HepG2 (cell line): ENCODE results near the gene INO80. TPM values are rescaled to one million over a fixed set of nuclear protein-coding genes. Genes with fewer than 3 reads are reported as not detected.

Experiments
- ATAC-seq: fragments of 200-7000 bp; cut with Tn5 transposase; 3 replicates; pipeline ENCODE4 v1.9.1; 2020; ENCODE audit warnings: mild to moderate bottlenecking, moderate library complexity
- BruUV-seq: library from RNA; stranded (reverse); fragments of 400-500 nt; replicated peaks from 2 replicates; lab custom pipeline; 2021; lab: Mats Ljungman, UMichigan
- CTCF ChIA-PET: fragments of 300-600 bp; formaldehyde crosslinking; extraction: SDS; loops from one replicate; lab custom pipeline; 2021; ENCODE audit warnings: low total read pairs, inconsistent platforms, low intra/inter-chr PET ratio; lab: Yijun Ruan, JAX
- POLR2A ChIA-PET: fragments of 350-600 bp; sonication (Branson Sonifier 250); formaldehyde crosslinking; loops from one replicate; lab custom pipeline; 2020; ENCODE audit warnings: antibody characterized with exemption, inconsistent platforms; lab: Yijun Ruan, JAX
- DNase-seq: peaks from one replicate; pipeline ENCODE4 v3.0.0-alpha.2; 2015; ENCODE audit warnings: low spot score
- FAIRE-seq: peaks from 3 replicates; lab custom pipeline; 2011; peaks lifted over from hg19 to GRCh38; lab: Jason Lieb, UNC
- H2AFZ ChIP-seq: one replicate; pipeline ENCODE4 v1.6.1; 2011; ENCODE audit warnings: low read length, inconsistent platforms
- H3K27ac ChIP-seq: fragments of 300-600 bp; 3 replicates; pipeline ENCODE4 v1.8.0; 2011; ENCODE audit warnings: mixed run types, mild to moderate bottlenecking, mixed read lengths, low read length, inconsistent platforms; ENCODE audit not compliant: insufficient read depth; ENCODE audit errors: extremely low read length
- H3K27me3 ChIP-seq, 2 experiments: fragments of 200-600 bp in 1 of 2; 2 replicates in 1 of 2; 3 replicates in 1 of 2; pipeline versions ENCODE4 v1.6.0 to v1.8.0; 2011; ENCODE audit warnings: low read length in 2 of 2, mild to moderate bottlenecking in 2 of 2, moderate library complexity in 2 of 2, inconsistent platforms in 1 of 2; ENCODE audit not compliant: insufficient read depth in 2 of 2, control insufficient read depth in 1 of 2
- H3K36me3 ChIP-seq, 2 experiments: fragments of 200-600 bp in 1 of 2; replicated peaks in 1 of 2; 2 replicates in 1 of 2; 3 replicates in 1 of 2; pipeline versions ENCODE4 v1.5.1 to v1.8.0; 2011; ENCODE audit warnings: low read length in 2 of 2, inconsistent platforms in 1 of 2; ENCODE audit not compliant: insufficient read depth in 2 of 2, control insufficient read depth in 1 of 2
- H3K4me1 ChIP-seq: 2 replicates; pipeline ENCODE4 v1.5.1; 2012; ENCODE audit warnings: low read length, inconsistent platforms; ENCODE audit not compliant: insufficient read depth
- H3K4me2 ChIP-seq: 2 replicates; pipeline ENCODE4 v1.6.0; 2011; ENCODE audit warnings: low read depth, low read length, inconsistent platforms
- H3K4me3 ChIP-seq, 3 experiments: fragments of 200-600 bp in 1 of 3; sonication (generic), shearing (Covaris generic) in 1 of 3; replicated peaks in 1 of 3; 2 replicates each; pipeline ENCODE4 v1.5.1; 2011 to 2016; ENCODE audit warnings: low read length in 3 of 3, inconsistent platforms in 2 of 3, low read depth in 2 of 3, mild to moderate bottlenecking in 2 of 3, control low read depth in 1 of 3, mixed read lengths in 1 of 3; ENCODE audit not compliant: insufficient read depth in 1 of 3
- H3K79me2 ChIP-seq: one replicate; pipeline ENCODE4 v1.6.1; 2011; ENCODE audit warnings: low read length, inconsistent platforms; ENCODE audit not compliant: insufficient read depth
- H3K9ac ChIP-seq: 2 replicates; pipeline ENCODE4 v1.6.0; 2011; ENCODE audit warnings: mild to moderate bottlenecking, low read depth, low read length, inconsistent platforms; ENCODE audit not compliant: insufficient read depth
- H3K9me3 ChIP-seq: 2 replicates; pipeline ENCODE4 v1.5.1; 2012; ENCODE audit warnings: mild to moderate bottlenecking, low read length
- H4K20me1 ChIP-seq: 2 replicates; pipeline ENCODE4 v1.6.0; 2011; ENCODE audit warnings: inconsistent platforms, mild to moderate bottlenecking, low read length, moderate library complexity; ENCODE audit not compliant: insufficient read depth
- CAMTA2 ChIP-seq: sonication (generic); formaldehyde crosslinking; IDR thresholded peaks from 2 replicates; pipeline ENCODE4 v1.4.0; 2020; ENCODE audit warnings: mild to moderate bottlenecking, missing genetic modification reagents, borderline replicate concordance
- ELF1 ChIP-seq: sonication (generic); formaldehyde crosslinking; IDR thresholded peaks from 2 replicates; pipeline ENCODE4 v1.4.0; 2020; ENCODE audit warnings: missing genetic modification reagents
- FOXJ3 ChIP-seq: sonication (generic); formaldehyde crosslinking; IDR thresholded peaks from 2 replicates; pipeline ENCODE4 v1.4.0; 2020; ENCODE audit warnings: missing genetic modification reagents, mild to moderate bottlenecking, borderline replicate concordance
- HOXA3 ChIP-seq: sonication (generic); formaldehyde crosslinking; IDR thresholded peaks from 2 replicates; pipeline ENCODE4 v1.5.0; 2020; ENCODE audit warnings: missing genetic modification reagents
- POLR2A ChIP-seq, 2 experiments: IDR thresholded peaks; 2 replicates each; pipeline ENCODE4 v1.6.1; 2011; ENCODE audit warnings: low read depth in 2 of 2, low read length in 2 of 2, mild to moderate bottlenecking in 1 of 2, moderate library complexity in 1 of 2; ENCODE audit not compliant: insufficient read depth in 1 of 2
- SALL2 ChIP-seq: sonication (generic); formaldehyde crosslinking; IDR thresholded peaks from 2 replicates; pipeline ENCODE4 v1.8.1; 2023; ENCODE audit warnings: mild to moderate bottlenecking, missing genetic modification reagents, inconsistent platforms
- STAG1 ChIP-seq: sonication (generic); formaldehyde crosslinking; IDR thresholded peaks from 2 replicates; pipeline ENCODE4 v1.4.0; 2020; ENCODE audit warnings: missing genetic modification reagents
- ZBTB38 ChIP-seq: sonication (generic); formaldehyde crosslinking; IDR thresholded peaks from 2 replicates; pipeline ENCODE4 v1.5.1; 2020; ENCODE audit warnings: mild to moderate bottlenecking, missing genetic modification reagents
- ZFP1 ChIP-seq: IDR thresholded peaks from 2 replicates; pipeline ENCODE4 v1.6.1; 2016
- ZFP37 ChIP-seq: sonication (generic); formaldehyde crosslinking; IDR thresholded peaks from 2 replicates; pipeline ENCODE4 v1.4.0; 2020; ENCODE audit warnings: missing genetic modification reagents, borderline replicate concordance
- ZNF232 ChIP-seq: sonication (generic); formaldehyde crosslinking; IDR thresholded peaks from 2 replicates; pipeline ENCODE4 v1.4.0; 2020; ENCODE audit warnings: missing genetic modification reagents, borderline replicate concordance
- ZNF329 ChIP-seq: sonication (generic); formaldehyde crosslinking; IDR thresholded peaks from 2 replicates; pipeline ENCODE4 v1.9.0; 2021; ENCODE audit warnings: low read depth, mild to moderate bottlenecking, missing genetic modification reagents
- ZNF430 ChIP-seq: sonication (generic); formaldehyde crosslinking; IDR thresholded peaks from 2 replicates; pipeline ENCODE4 v1.9.0; 2021; ENCODE audit warnings: mild to moderate bottlenecking, missing genetic modification reagents
- ZNF44 ChIP-seq: sonication (generic); formaldehyde crosslinking; IDR thresholded peaks from 2 replicates; pipeline ENCODE4 v1.5.1; 2020; ENCODE audit warnings: mild to moderate bottlenecking, missing genetic modification reagents
- ZNF562 ChIP-seq: sonication (generic); formaldehyde crosslinking; IDR thresholded peaks from 2 replicates; pipeline ENCODE4 v1.8.0; 2022; ENCODE audit warnings: missing genetic modification reagents, borderline replicate concordance
- ZNF616 ChIP-seq: sonication (generic); formaldehyde crosslinking; IDR thresholded peaks from 2 replicates; pipeline ENCODE4 v1.5.0; 2020; ENCODE audit warnings: low read depth, mild to moderate bottlenecking, missing genetic modification reagents
- ZNF629 ChIP-seq: sonication (generic); formaldehyde crosslinking; conservative IDR thresholded peaks from 2 replicates; pipeline ENCODE4 v1.5.0; 2020; ENCODE audit warnings: missing genetic modification reagents
- WGBS: methylation state at CpG from one replicate; pipeline ENCODE4 v1.1.6; 2017; ENCODE audit warnings: low lambda C conversion rate; 5-methylcytosine and 5-hydroxymethylcytosine counted together
- in situ Hi-C: cut with HindIII; loops from 2 replicates; pipeline ENCODE4 v1.10.0; 2017; ENCODE audit warnings: low pct_unique_long_range_greater_than_20kb; ENCODE audit not compliant: extremely low pct_ligation_motif_present
- intact Hi-C: fragments of 100-400 bp; cut with micrococcal nuclease; formaldehyde crosslinking; loops from one replicate; pipeline ENCODE4 v1.10.0; 2022; ENCODE audit not compliant: unreplicated experiment
- polyA plus RNA-seq, 8 experiments: library from polyadenylated mRNA; depleted of rRNA in 3 of 8; stranded (reverse) in 7 of 8; unstranded in 1 of 8; fragments of >200 nt; fragmentation: Illumina TruSeq in 4 of 8; extraction: Trizol in 4 of 8; gene quantifications; 2 replicates each; pipeline versions ENCODE4 v1.2.1 to v1.2.3, GENCODE V29; 2011 to 2016; ENCODE audit warnings: low read depth in 4 of 8, missing spikeins in 1 of 8, mixed read lengths in 1 of 8; ENCODE audit not compliant: insufficient read depth in 1 of 8
- total RNA-seq, 5 experiments: library from RNA; depleted of rRNA; stranded (reverse); fragments of >200 nt; fragmentation: Illumina TruSeq; extraction: Trizol; gene quantifications; 2 replicates each; pipeline ENCODE4 v1.2.3, GENCODE V29; 2016; ENCODE audit warnings: low read depth in 1 of 5
- TF ChIP-seq, protein P1 (sequence below): sonication (generic); formaldehyde crosslinking; IDR thresholded peaks from 2 replicates; pipeline ENCODE4 v1.4.0; 2020; ENCODE audit warnings: missing genetic modification reagents, borderline replicate concordance
- TF ChIP-seq, protein P2 (sequence below): sonication (generic); formaldehyde crosslinking; IDR thresholded peaks from 2 replicates; pipeline ENCODE4 v1.4.0; 2020; ENCODE audit warnings: low read depth, mild to moderate bottlenecking, missing genetic modification reagents

INO80 gene
- total and polyA plus RNA-seq, 2 of the 13 experiments (the other 11 are each of a cell fraction or from before 2014, with no cell fraction given), result 3.6 to 14.8 TPM

DNA sequence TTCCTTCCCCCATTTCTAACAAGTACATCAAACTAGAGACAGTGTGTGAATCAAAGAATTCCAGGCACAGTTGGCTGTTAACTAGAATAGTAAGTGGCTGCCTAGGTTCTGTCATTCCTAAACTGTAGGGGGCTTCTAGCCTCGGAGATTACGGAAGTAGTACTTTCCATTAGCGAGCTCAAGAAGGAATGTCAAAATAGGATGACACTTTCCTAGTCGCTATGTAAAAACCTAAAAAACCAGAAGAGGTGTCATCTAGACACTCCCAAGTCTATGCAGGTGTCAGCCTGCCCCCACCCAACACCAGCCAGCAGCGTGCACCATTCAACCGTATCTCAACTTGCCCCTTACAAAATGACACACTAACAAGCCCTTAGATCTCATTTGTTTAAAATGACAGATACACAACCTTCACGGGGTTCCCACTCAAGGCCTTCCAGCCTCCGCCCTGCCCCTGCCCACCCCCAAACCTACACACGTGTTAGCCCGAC, 874 bp downstream of the INO80 start:
- ChIA-PET CTCF (interaction anchor here (1.7 kb wide), 1 partner anchor 70 kb away, joined by 4 read pairs; no protein-coding TSS in a partner anchor), POLR2A (interaction anchor here (0.6 to 1.5 kb wide), 4 partner anchors 9 to 200 kb away, joined by 3 to 30 read pairs (median 3); no protein-coding TSS in a partner anchor)
- Histone ChIP-seq H3K36me3 (peaks cover 2 to 13% of the 10 kb centered on the region in 2 experiments; a peak in 3 of 5 replicates), H3K79me2 (peaks cover 56% of the 10 kb centered on the region), H2AFZ (no peak overlapping the region), H3K9me3 (no peaks in the 10 kb centered on the region), H3K4me2 (peak overlapping the region; percentile 91), H3K9ac (peak overlapping the region; percentile 100), H3K4me1 (peaks cover 27% of the 10 kb centered on the region), H4K20me1 (no peaks in the 10 kb centered on the region), H3K27ac (peak overlapping the region; percentile 98), H3K4me3 (peak overlapping the region; percentile 89 to 100 (median 98)), H3K27me3 (no peaks in the 10 kb centered on the region; a peak in 1 of 5 replicates)
- BruUV-seq, result TSS peak; percentile 77
- 0% methylated on average over 6 of the region's 10 CpGs for WGBS
- peak; percentile 58 for DNase-seq
- in situ Hi-C loops (no loop called here), intact Hi-C loops (no loop called here)
- ATAC-seq, result peak; percentile 39
- no peak for FAIRE-seq
- TF ChIP-seq POLR2A (IDR thresholded peaks at IDR 0.05; ENCODE audit: insufficient read depth in 1 of 2, low read depth in 2 of 2, low read length in 2 of 2) (0 out of 4 replicates have a peak, but pooled peaks of 1 of the 2 experiments have one; percentile 2), ZNF329 (0 out of 2 replicates have a peak, but pooled peaks have one; percentile 42), ZNF562 (CRISPR knock-in tag) (no peak), ZNF616 (0 out of 2 replicates have a peak, but pooled peaks have one; percentile 2), ZNF430 (CRISPR knock-in tag) (no peak), STAG1 (0 out of 2 replicates have a peak, but pooled peaks have one; percentile 9), FOXJ3 (0 out of 2 replicates have a peak, but pooled peaks have one; percentile 34), ZFP37 (CRISPR knock-in tag) (peak; percentile 82; the same call in 1 of the 2 replicates), ZNF629 (CRISPR knock-in tag) (no peak), ZNF44 (CRISPR knock-in tag) (no peak), ZNF232 (CRISPR knock-in tag) (peak; percentile 21; the same call in 1 of the 2 replicates), HOXA3 (CRISPR knock-in tag) (0 out of 2 replicates have a peak, but pooled peaks have one; percentile 20), SALL2 (CRISPR knock-in tag) (peak; percentile 8; the same call in 1 of the 2 replicates), CAMTA2 (CRISPR knock-in tag) (0 out of 2 replicates have a peak, but pooled peaks have one; percentile 0), ZBTB38 (CRISPR knock-in tag) (no peak), ELF1 (CRISPR knock-in tag) (peak; percentile 64), ZFP1 (CRISPR knock-in tag) (no peak)
- TF ChIP-seq, protein P1, sequence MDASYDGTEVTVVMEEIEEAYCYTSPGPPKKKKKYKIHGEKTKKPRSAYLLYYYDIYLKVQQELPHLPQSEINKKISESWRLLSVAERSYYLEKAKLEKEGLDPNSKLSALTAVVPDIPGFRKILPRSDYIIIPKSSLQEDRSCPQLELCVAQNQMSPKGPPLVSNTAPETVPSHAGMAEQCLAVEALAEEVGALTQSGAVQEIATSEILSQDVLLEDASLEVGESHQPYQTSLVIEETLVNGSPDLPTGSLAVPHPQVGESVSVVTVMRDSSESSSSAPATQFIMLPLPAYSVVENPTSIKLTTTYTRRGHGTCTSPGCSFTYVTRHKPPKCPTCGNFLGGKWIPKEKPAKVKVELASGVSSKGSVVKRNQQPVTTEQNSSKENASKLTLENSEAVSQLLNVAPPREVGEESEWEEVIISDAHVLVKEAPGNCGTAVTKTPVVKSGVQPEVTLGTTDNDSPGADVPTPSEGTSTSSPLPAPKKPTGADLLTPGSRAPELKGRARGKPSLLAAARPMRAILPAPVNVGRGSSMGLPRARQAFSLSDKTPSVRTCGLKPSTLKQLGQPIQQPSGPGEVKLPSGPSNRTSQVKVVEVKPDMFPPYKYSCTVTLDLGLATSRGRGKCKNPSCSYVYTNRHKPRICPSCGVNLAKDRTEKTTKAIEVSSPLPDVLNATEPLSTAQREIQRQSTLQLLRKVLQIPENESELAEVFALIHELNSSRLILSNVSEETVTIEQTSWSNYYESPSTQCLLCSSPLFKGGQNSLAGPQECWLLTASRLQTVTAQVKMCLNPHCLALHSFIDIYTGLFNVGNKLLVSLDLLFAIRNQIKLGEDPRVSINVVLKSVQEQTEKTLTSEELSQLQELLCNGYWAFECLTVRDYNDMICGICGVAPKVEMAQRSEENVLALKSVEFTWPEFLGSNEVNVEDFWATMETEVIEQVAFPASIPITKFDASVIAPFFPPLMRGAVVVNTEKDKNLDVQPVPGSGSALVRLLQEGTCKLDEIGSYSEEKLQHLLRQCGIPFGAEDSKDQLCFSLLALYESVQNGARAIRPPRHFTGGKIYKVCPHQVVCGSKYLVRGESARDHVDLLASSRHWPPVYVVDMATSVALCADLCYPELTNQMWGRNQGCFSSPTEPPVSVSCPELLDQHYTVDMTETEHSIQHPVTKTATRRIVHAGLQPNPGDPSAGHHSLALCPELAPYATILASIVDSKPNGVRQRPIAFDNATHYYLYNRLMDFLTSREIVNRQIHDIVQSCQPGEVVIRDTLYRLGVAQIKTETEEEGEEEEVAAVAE, result no peak
- TF ChIP-seq, protein P2, sequence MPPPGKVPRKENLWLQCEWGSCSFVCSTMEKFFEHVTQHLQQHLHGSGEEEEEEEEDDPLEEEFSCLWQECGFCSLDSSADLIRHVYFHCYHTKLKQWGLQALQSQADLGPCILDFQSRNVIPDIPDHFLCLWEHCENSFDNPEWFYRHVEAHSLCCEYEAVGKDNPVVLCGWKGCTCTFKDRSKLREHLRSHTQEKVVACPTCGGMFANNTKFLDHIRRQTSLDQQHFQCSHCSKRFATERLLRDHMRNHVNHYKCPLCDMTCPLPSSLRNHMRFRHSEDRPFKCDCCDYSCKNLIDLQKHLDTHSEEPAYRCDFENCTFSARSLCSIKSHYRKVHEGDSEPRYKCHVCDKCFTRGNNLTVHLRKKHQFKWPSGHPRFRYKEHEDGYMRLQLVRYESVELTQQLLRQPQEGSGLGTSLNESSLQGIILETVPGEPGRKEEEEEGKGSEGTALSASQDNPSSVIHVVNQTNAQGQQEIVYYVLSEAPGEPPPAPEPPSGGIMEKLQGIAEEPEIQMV (CRISPR knock-in tag), result no peak
